OCI-LY3 (cell line): ENCODE measurements around the gene PARN.
"Not testable (repeated sequence)": the region's sequence is repeated elsewhere in the genome, so short reads cannot be mapped to it uniquely, and the experiment has no call there.

Experiments
- H2AFZ ChIP-seq: fragments of 200-600, 300-600 bp; shearing (Covaris generic); 2 replicates; pipeline ENCODE4 v1.6.0; 2014; ENCODE audit warnings: antibody characterized with exemption, low read depth, low read length
- H3K27ac ChIP-seq: fragments of 200-600, 300-600 bp; sonication (generic); 2 replicates; pipeline ENCODE4 v1.5.1; 2014; ENCODE audit warnings: mild to moderate bottlenecking, low read length, moderate library complexity, mixed read lengths
- H3K27me3 ChIP-seq: fragments of 200-600, 300-600 bp; sonication (generic); 2 replicates; pipeline ENCODE4 v1.6.1; 2014; ENCODE audit warnings: low read depth, low read length, mixed read lengths
- H3K36me3 ChIP-seq: fragments of 200-600, 300-600 bp; sonication (generic); replicated peaks from 2 replicates; pipeline ENCODE3; 2014; ENCODE audit warnings: low read depth, low read length, mixed read lengths
- H3K4me1 ChIP-seq: fragments of 300-600, 200-600 bp; sonication (generic); 2 replicates; pipeline ENCODE4 v1.6.1; 2014; ENCODE audit warnings: low read length, mixed read lengths
- H3K4me2 ChIP-seq: fragments of 200-600, 300-600 bp; sonication (generic); 2 replicates; pipeline ENCODE4 v1.6.1; 2014; ENCODE audit warnings: low read length, mixed read lengths
- H3K4me3 ChIP-seq: fragments of 300-600, 200-600 bp; sonication (generic); 2 replicates; pipeline ENCODE4 v1.5.1; 2014; ENCODE audit warnings: antibody characterized with exemption, mild to moderate bottlenecking, low read length, moderate library complexity
- H3K79me2 ChIP-seq: fragments of 300-600, 200-600 bp; shearing (Covaris generic); 2 replicates; pipeline ENCODE4 v1.6.1; 2014; ENCODE audit warnings: mild to moderate bottlenecking, low read length, mixed read lengths
- H3K9ac ChIP-seq: fragments of 300-600, 200-600 bp; shearing (Covaris generic); 2 replicates; pipeline ENCODE4 v1.6.0; 2014; ENCODE audit warnings: mild to moderate bottlenecking, low read length, moderate library complexity
- H3K9me3 ChIP-seq: fragments of 200-600, 300-600 bp; shearing (Covaris generic); 2 replicates; pipeline ENCODE4 v1.6.1; 2014; ENCODE audit warnings: low read length, mixed read lengths; ENCODE audit not compliant: insufficient read depth
- H4K20me1 ChIP-seq: fragments of 200-600, 300-600 bp; sonication (generic); 2 replicates; pipeline ENCODE4 v1.6.1; 2016; ENCODE audit warnings: low read length, mixed read lengths; ENCODE audit not compliant: insufficient read depth
- EZH2phosphoT487 ChIP-seq: fragments of 200-600 bp; shearing (Covaris generic); IDR thresholded peaks from 2 replicates; pipeline ENCODE4 v1.6.1; 2018; ENCODE audit warnings: antibody characterized with exemption, mixed run types, low read depth
- TF ChIP-seq, protein P1 (sequence below): fragments of 200-600, 300-600 bp; sonication (generic); IDR thresholded peaks from 2 replicates; pipeline ENCODE4 v1.5.1; 2014; ENCODE audit warnings: antibody characterized with exemption, low read length, low read depth

PARN gene

DNA sequence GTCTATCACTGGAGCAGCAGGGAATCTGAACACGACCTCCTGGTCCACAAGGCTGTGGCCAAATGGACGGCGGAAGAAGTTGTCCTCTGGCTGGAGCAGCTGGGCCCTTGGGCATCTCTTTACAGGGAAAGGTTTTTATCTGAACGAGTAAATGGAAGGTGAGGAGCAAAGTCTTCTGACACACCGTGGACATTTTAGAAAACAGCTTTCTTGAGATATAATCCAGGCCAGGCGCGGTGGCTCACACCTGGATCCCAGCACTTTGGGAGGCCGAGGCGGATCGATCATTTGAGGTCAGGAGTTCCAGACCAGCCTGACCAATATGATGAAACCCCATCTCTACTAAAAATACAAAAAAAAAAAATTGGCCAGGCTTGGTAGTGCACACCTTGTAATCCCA lies 19.8 kb upstream of the PARN start:
- H3K27ac ChIP-seq: no peak overlapping the region
- no peak overlapping the region for H3K4me2 ChIP-seq
- H2AFZ ChIP-seq: no peak overlapping the region
- H3K9ac ChIP-seq: no peak overlapping the region
- no peaks in the 10 kb centered on the region for H3K9me3 ChIP-seq
- H3K27me3 ChIP-seq: no peaks in the 10 kb centered on the region
- H3K36me3 ChIP-seq: peaks cover 47% of the 10 kb centered on the region
- H3K79me2 ChIP-seq: peaks cover 11% of the 10 kb centered on the region
- H4K20me1 ChIP-seq: no peaks in the 10 kb centered on the region
- H3K4me3 ChIP-seq: no peak overlapping the region
- TF ChIP-seq EZH2phosphoT487: no peak
- TF ChIP-seq, protein P1, sequence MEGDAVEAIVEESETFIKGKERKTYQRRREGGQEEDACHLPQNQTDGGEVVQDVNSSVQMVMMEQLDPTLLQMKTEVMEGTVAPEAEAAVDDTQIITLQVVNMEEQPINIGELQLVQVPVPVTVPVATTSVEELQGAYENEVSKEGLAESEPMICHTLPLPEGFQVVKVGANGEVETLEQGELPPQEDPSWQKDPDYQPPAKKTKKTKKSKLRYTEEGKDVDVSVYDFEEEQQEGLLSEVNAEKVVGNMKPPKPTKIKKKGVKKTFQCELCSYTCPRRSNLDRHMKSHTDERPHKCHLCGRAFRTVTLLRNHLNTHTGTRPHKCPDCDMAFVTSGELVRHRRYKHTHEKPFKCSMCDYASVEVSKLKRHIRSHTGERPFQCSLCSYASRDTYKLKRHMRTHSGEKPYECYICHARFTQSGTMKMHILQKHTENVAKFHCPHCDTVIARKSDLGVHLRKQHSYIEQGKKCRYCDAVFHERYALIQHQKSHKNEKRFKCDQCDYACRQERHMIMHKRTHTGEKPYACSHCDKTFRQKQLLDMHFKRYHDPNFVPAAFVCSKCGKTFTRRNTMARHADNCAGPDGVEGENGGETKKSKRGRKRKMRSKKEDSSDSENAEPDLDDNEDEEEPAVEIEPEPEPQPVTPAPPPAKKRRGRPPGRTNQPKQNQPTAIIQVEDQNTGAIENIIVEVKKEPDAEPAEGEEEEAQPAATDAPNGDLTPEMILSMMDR: no peak
- H3K4me1 ChIP-seq: no peaks in the 10 kb centered on the region

- no peaks in the 10 kb centered on the region for H3K27me3 ChIP-seq
- no peak overlapping the region for H2AFZ ChIP-seq
- peaks cover 75% of the 10 kb centered on the region for H3K79me2 ChIP-seq
- H3K36me3 ChIP-seq: peaks cover 33% of the 10 kb centered on the region
- H3K4me2 ChIP-seq: no peak overlapping the region
- H3K27ac ChIP-seq: no peak overlapping the region
- no peaks in the 10 kb centered on the region for H3K4me1 ChIP-seq
- no peak overlapping the region for H3K9ac ChIP-seq
- H3K4me3 ChIP-seq: no peak overlapping the region
- TF ChIP-seq EZH2phosphoT487: no peak
- TF ChIP-seq, protein P1: no peak
- peaks cover 30% of the 10 kb centered on the region for H4K20me1 ChIP-seq
- no peaks in the 10 kb centered on the region for H3K9me3 ChIP-seq
These were observed 11.9 kb upstream of the PARN start for GRCh38 chr16:14641926-14642325.

DNA sequence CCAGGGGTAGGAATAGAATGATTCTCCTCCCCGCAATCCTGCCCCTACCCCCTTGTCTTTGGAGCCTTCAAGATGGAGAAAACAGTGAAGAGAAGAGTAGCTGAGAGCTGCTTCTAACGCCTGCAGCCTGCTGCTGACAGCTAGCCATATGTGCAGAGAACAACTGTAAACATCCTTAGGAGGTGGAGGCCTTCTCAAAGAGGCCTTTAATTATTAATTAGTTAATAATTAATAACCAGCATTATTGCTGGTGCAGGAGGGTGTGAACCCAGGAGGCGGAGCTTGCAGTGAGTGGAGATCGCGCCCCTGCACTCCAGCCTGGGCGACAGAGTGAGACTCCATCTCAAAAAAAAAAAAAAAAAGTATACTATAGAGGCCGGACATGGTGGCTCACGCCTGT lies 11.1 kb upstream of the PARN start:
- Histone ChIP-seq H3K36me3 (peaks cover 33% of the 10 kb centered on the region), H3K4me2 (no peak overlapping the region), H4K20me1 (peaks cover 31% of the 10 kb centered on the region), H2AFZ (no peak overlapping the region), H3K9me3 (no peaks in the 10 kb centered on the region), H3K27me3 (no peaks in the 10 kb centered on the region), H3K4me1 (no peaks in the 10 kb centered on the region), H3K27ac (no peak overlapping the region), H3K9ac (no peak overlapping the region), H3K4me3 (no peak overlapping the region), H3K79me2 (peaks cover 81% of the 10 kb centered on the region)
- no peak for TF ChIP-seq EZH2phosphoT487
- TF ChIP-seq, protein P1: no peak

GRCh38 chr16:14640538-14640937 lies 10.5 kb upstream of the PARN start:
- Histone ChIP-seq H3K27ac (no peak overlapping the region), H2AFZ (no peak overlapping the region), H3K9me3 (no peaks in the 10 kb centered on the region), H3K4me3 (no peak overlapping the region), H3K4me1 (no peaks in the 10 kb centered on the region), H3K27me3 (no peaks in the 10 kb centered on the region), H4K20me1 (peaks cover 36% of the 10 kb centered on the region), H3K4me2 (no peak overlapping the region), H3K36me3 (peaks cover 31% of the 10 kb centered on the region), H3K9ac (no peak overlapping the region), H3K79me2 (peaks cover 85% of the 10 kb centered on the region)
- TF ChIP-seq EZH2phosphoT487: no peak
- TF ChIP-seq, protein P1: no peak

DNA sequence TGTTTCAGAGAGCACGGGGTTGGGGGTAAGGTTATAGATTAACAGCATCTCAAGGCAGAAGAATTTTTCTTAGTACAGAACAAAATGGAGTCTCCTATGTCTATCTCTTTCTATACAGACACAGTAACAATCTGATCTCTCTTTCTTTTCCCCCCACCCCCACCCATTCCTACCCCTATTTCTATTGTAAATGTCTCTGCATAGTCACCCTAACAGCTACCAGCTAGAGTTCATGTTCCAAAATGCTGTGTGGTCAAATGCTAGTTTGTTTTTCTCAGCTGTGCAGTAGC lies 6.8 kb upstream of the PARN start:
- Histone ChIP-seq H3K36me3 (peaks cover 30% of the 10 kb centered on the region), H4K20me1 (peaks cover 42% of the 10 kb centered on the region), H3K4me1 (peaks cover 12% of the 10 kb centered on the region), H3K79me2 (peaks cover 94% of the 10 kb centered on the region)
- H3K27me3 ChIP-seq, H3K4me3 ChIP-seq, H3K9ac ChIP-seq, H3K9me3 ChIP-seq, H3K27ac ChIP-seq, H2AFZ ChIP-seq, H3K4me2 ChIP-seq: not testable (repeated sequence)

- H3K4me3 ChIP-seq, H3K27me3 ChIP-seq, H3K4me2 ChIP-seq, H3K9me3 ChIP-seq, H3K9ac ChIP-seq, H3K27ac ChIP-seq, H2AFZ ChIP-seq: not testable (repeated sequence)
- H3K36me3 ChIP-seq: peaks cover 28% of the 10 kb centered on the region
- peaks cover 39% of the 10 kb centered on the region for H4K20me1 ChIP-seq
- peaks cover 90% of the 10 kb centered on the region for H3K79me2 ChIP-seq
- peaks cover 15% of the 10 kb centered on the region for H3K4me1 ChIP-seq
These were observed 6.3 kb upstream of the PARN start for GRCh38 chr16:14636179-14636950.
